Hepatocyte (in vitro differentiated cells): ENCODE data around the gene IDI1. TPM values are rescaled to one million over a fixed set of nuclear protein-coding genes. Genes with fewer than 3 reads are reported as not detected.

ENCODE experiments used
- DNase-seq: peaks from one replicate; pipeline ENCODE4 v3.0.0-alpha.2; 2016; ENCODE audit warnings: low spot score
- H2AFZ ChIP-seq: fragments of 200-600 bp; sonication (generic); 2 replicates; pipeline ENCODE4 v1.6.0; 2016; ENCODE audit warnings: antibody characterized with exemption, mild to moderate bottlenecking
- H3K27ac ChIP-seq: fragments of 200-600 bp; sonication (generic); 2 replicates; pipeline ENCODE4 v1.5.1; 2016; ENCODE audit warnings: mild to moderate bottlenecking
- H3K27me3 ChIP-seq: fragments of 200-600 bp; sonication (generic); 2 replicates; pipeline ENCODE4 v1.6.1; 2016
- H3K36me3 ChIP-seq: fragments of 200-600 bp; sonication (generic); replicated peaks from 2 replicates; pipeline ENCODE4 v1.5.1; 2016; ENCODE audit warnings: low read depth; ENCODE audit not compliant: insufficient read depth
- H3K4me1 ChIP-seq: fragments of 200-600 bp; sonication (generic); 2 replicates; pipeline ENCODE4 v1.5.1; 2016; ENCODE audit warnings: mild to moderate bottlenecking, moderate library complexity; ENCODE audit not compliant: insufficient read depth
- H3K4me2 ChIP-seq: fragments of 200-600 bp; sonication (generic); 2 replicates; pipeline ENCODE4 v1.6.0; 2016
- H3K4me3 ChIP-seq: fragments of 200-600 bp; sonication (generic); 2 replicates; pipeline ENCODE4 v1.5.1; 2016; ENCODE audit warnings: mild to moderate bottlenecking
- H3K79me2 ChIP-seq: fragments of 200-600 bp; sonication (generic); 2 replicates; pipeline ENCODE4 v1.6.0; 2017; ENCODE audit warnings: mild to moderate bottlenecking
- H3K9me2 ChIP-seq: fragments of 200-600 bp; sonication (generic); replicated peaks from 2 replicates; pipeline ENCODE4 v1.6.0; 2017; ENCODE audit warnings: mild to moderate bottlenecking; ENCODE audit not compliant: insufficient read depth
- H3K9me3 ChIP-seq: fragments of 200-600 bp; sonication (generic); 2 replicates; pipeline ENCODE4 v1.5.1; 2016; ENCODE audit warnings: low read depth, mild to moderate bottlenecking
- H4K20me1 ChIP-seq: fragments of 200-600 bp; sonication (generic); 2 replicates; pipeline ENCODE4 v1.6.0; 2016; ENCODE audit warnings: mild to moderate bottlenecking; ENCODE audit not compliant: insufficient read depth, poor library complexity, severe bottlenecking
- CTCF ChIP-seq: fragments of 200-600 bp; sonication (generic); IDR thresholded peaks from 2 replicates; pipeline ENCODE4 v1.5.1; 2016; ENCODE audit warnings: antibody characterized with exemption, mild to moderate bottlenecking; ENCODE audit not compliant: poor library complexity
- EZH2 ChIP-seq: fragments of 200-600 bp; sonication (generic); IDR thresholded peaks from 2 replicates; pipeline ENCODE4 v1.6.1; 2016; ENCODE audit warnings: antibody characterized with exemption, mild to moderate bottlenecking, borderline replicate concordance
- EZH2phosphoT487 ChIP-seq: fragments of 200-600 bp; sonication (generic); IDR thresholded peaks from one replicate; pipeline ENCODE4 v1.6.1; 2018; ENCODE audit warnings: antibody characterized with exemption, mild to moderate bottlenecking, low read depth, moderate library complexity; ENCODE audit not compliant: unreplicated experiment, severe bottlenecking
- WGBS: methylation state at CpG from one replicate; pipeline ENCODE4 v1.1.6; 2016; ENCODE audit warnings: low lambda C conversion rate; ENCODE audit errors: missing lambda C conversion rate; 5-methylcytosine and 5-hydroxymethylcytosine counted together
- polyA plus RNA-seq: library from polyadenylated mRNA; unstranded; fragments of >200 nt; fragmentation: Nextera tagmentation; extraction: Ambion mirVana; gene quantifications from 2 replicates; pipeline ENCODE4 v1.2.1, GENCODE V29; 2016
- total RNA-seq: library from RNA; depleted of rRNA; stranded (reverse); fragments of >200 nt; gene quantifications from 2 replicates; pipeline ENCODE4 v1.2.3, GENCODE V29; 2014

Gene IDI1
- total RNA-seq (270 and 303 TPM in 2 replicates), polyA plus RNA-seq (214 and 228 TPM in 2 replicates)

- no peak for TF ChIP-seq CTCF
- TF ChIP-seq EZH2 = no peak
- TF ChIP-seq EZH2phosphoT487 = no peak
- Histone ChIP-seq H3K27me3 (no peaks in the 10 kb centered on the region), H4K20me1 (peaks cover 50% of the 10 kb centered on the region), H3K79me2 (peaks cover 76% of the 10 kb centered on the region), H3K9me2 (no peaks in the 10 kb centered on the region), H3K4me3 (peak within 1 kb of the TSS; percentile 61), H3K4me2 (peak within 1 kb of the TSS; percentile 85), H3K36me3 (no peaks in the 10 kb centered on the region), H2AFZ (peak within 1 kb of the TSS; percentile 4), H3K9me3 (no peaks in the 10 kb centered on the region), H3K27ac (peak within 1 kb of the TSS; percentile 94), H3K4me1 (peaks cover 19% of the 10 kb centered on the region)
- peak; percentile 99 for DNase-seq
- WGBS = under 1% methylated on average over 55 of the region's 83 CpGs
These were observed at the start of gene IDI1 for GRCh38 chr10:1048732-1049424. TSS of gene IDI1 (minus strand) at chr10:1049119. CDS start at chr10:1049003, 116 bp downstream.

- Histone ChIP-seq H3K4me3 (no peak overlapping the region), H4K20me1 (no peaks in the 10 kb centered on the region), H3K4me1 (no peaks in the 10 kb centered on the region), H3K79me2 (no peaks in the 10 kb centered on the region), H3K4me2 (no peak overlapping the region), H3K27ac (no peak overlapping the region), H3K9me2 (no peaks in the 10 kb centered on the region), H3K36me3 (peaks cover 3% of the 10 kb centered on the region), H3K27me3 (no peaks in the 10 kb centered on the region), H2AFZ (no peak overlapping the region), H3K9me3 (no peaks in the 10 kb centered on the region)
- no peak for DNase-seq
- 98% methylated on average over 6 of the region's 6 CpGs for WGBS
- TF ChIP-seq EZH2 (no peak), EZH2phosphoT487 (no peak), CTCF (no peak)
These were observed 48.5 kb upstream of the IDI1 start for GRCh38 chr10:1097436-1097835.

- no peaks in the 10 kb centered on the region for H3K4me1 ChIP-seq
- H3K4me3 ChIP-seq = no peak overlapping the region
- no peak overlapping the region for H3K4me2 ChIP-seq
- no peaks in the 10 kb centered on the region for H3K79me2 ChIP-seq
- WGBS = 95% methylated on average over 27 of the region's 27 CpGs
- no peaks in the 10 kb centered on the region for H3K9me2 ChIP-seq
- no peak for DNase-seq
- TF ChIP-seq EZH2 = no peak
- no peak for TF ChIP-seq EZH2phosphoT487
- TF ChIP-seq CTCF = no peak
- H3K36me3 ChIP-seq = peaks cover 3% of the 10 kb centered on the region
- H4K20me1 ChIP-seq = no peaks in the 10 kb centered on the region
- no peaks in the 10 kb centered on the region for H3K9me3 ChIP-seq
- H3K27me3 ChIP-seq = no peaks in the 10 kb centered on the region
- H3K27ac ChIP-seq = no peak overlapping the region
- H2AFZ ChIP-seq = no peak overlapping the region
These were observed 47.5 kb upstream of the IDI1 start for GRCh38 chr10:1096287-1096889.
